COLO668 (cell line): ENCODE measurements around the gene MYRF.

Experiments used
- DNase-seq: peaks from one replicate; lab custom pipeline; 2025; ENCODE audit not compliant: unreplicated experiment; lab: John Stamatoyannopoulos, UW

Gene MYRF

DNA sequence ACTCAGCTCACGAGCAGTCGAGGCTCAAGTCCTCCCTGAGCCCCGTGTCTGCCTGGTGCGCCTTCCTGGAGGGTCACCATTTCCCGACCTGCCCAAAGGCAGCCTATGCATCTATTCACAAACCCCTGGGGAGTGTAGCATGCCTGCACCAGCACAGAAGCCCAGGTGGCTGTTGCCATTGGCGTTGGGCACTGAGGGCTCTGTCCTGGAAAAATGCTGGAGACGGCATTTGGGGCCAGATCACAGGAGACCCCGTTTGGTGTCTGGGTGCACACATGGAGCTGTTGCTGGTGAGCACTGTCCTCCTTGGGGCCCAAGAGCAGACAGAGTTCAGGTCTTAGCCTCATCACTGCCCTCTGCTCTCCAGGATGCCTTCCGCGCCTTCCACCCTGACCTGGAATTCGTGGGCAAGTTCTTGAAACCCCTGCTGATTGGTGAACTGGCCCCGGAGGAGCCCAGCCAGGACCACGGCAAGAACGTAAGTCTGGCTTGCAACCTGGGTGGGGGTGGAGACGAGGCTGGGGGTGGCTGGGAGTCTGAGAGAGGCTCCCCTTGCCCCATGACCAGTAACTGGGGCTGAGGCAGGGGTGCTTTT is 85.1 kb downstream of the MYRF start:
- DNase-seq: no peak
